ENCODE measurements around the gene INSR. TPM values are rescaled to one million over a fixed set of nuclear protein-coding genes. Genes with fewer than 3 reads are reported as not detected.
A peak's percentile ranks its signal among the peaks of the same experiment; 100 is the strongest.

INSR gene
- total RNA-seq, 4 donors from 2014 or later: 46.0 to 97.6 (median 68.3) TPM

DNA sequence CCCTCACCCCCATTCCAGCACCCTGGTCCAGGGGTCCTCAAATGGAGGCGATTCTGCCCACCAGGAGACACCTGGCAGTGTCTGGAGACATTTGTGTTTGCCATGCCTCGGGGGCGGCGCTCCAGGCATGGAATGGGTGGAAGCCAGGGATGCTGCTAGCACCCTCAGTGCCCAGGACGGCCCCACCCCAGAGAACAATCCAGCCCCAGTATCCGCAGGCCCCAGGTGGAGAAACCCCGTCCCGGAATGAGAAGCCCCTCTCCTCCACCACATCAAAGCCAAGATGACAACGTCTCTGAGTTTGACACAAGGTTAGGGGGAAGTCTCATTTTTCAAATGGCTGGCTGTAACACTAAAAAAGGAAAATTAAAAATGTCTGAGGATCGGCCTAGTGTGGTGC, 68.5 kb downstream of the INSR start:
- TF ChIP-seq, protein P1, sequence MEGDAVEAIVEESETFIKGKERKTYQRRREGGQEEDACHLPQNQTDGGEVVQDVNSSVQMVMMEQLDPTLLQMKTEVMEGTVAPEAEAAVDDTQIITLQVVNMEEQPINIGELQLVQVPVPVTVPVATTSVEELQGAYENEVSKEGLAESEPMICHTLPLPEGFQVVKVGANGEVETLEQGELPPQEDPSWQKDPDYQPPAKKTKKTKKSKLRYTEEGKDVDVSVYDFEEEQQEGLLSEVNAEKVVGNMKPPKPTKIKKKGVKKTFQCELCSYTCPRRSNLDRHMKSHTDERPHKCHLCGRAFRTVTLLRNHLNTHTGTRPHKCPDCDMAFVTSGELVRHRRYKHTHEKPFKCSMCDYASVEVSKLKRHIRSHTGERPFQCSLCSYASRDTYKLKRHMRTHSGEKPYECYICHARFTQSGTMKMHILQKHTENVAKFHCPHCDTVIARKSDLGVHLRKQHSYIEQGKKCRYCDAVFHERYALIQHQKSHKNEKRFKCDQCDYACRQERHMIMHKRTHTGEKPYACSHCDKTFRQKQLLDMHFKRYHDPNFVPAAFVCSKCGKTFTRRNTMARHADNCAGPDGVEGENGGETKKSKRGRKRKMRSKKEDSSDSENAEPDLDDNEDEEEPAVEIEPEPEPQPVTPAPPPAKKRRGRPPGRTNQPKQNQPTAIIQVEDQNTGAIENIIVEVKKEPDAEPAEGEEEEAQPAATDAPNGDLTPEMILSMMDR (IDR thresholded peaks at IDR 0.05): no peak
- no peak for DNase-seq
- no peaks in the 10 kb centered on the region for H3K27me3 ChIP-seq
- no peaks in the 10 kb centered on the region for H3K9me3 ChIP-seq
- no peaks in the 10 kb centered on the region for H3K36me3 ChIP-seq
- peak overlapping the region in 1 of 2 donors; percentile 79 for H3K27ac ChIP-seq
- no peak overlapping the region for H3K4me3 ChIP-seq
- intact Hi-C loops (cut with DNase I; ENCODE audit: low total_unique reads): no loop called here
- H3K4me1 ChIP-seq: no peaks in the 10 kb centered on the region

DNA sequence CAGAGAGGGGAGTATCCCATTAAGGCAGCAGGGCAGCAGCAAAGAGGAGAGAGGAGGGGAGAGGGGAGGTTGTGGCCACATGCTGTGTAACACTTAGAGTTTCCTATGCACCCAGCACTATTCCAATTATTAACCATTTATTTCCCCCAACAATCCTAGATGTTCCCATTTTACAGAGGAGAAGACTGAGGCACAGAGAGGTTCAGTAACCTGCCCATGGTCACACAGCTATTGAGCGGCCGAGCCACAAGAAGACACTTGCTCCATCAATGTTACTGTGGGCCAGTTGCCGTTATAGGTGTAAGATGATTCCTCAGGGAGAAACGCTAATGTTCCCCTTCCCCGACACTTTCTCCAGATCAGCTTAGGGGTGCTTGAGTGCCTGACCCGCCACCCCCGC, 69.2 kb downstream of the INSR start:
- DNase-seq: no peak
- H3K4me3 ChIP-seq: peak overlapping the region in 1 of 2 donors; percentile 30
- H3K36me3 ChIP-seq: no peaks in the 10 kb centered on the region
- H3K27ac ChIP-seq: peak overlapping the region; percentile 65 to 79
- H3K4me1 ChIP-seq: no peaks in the 10 kb centered on the region
- intact Hi-C loops (cut with DNase I; ENCODE audit: low total_unique reads): no loop called here
- H3K27me3 ChIP-seq: no peaks in the 10 kb centered on the region
- no peaks in the 10 kb centered on the region for H3K9me3 ChIP-seq
- TF ChIP-seq, protein P1 (IDR thresholded peaks at IDR 0.05): no peak

DNA sequence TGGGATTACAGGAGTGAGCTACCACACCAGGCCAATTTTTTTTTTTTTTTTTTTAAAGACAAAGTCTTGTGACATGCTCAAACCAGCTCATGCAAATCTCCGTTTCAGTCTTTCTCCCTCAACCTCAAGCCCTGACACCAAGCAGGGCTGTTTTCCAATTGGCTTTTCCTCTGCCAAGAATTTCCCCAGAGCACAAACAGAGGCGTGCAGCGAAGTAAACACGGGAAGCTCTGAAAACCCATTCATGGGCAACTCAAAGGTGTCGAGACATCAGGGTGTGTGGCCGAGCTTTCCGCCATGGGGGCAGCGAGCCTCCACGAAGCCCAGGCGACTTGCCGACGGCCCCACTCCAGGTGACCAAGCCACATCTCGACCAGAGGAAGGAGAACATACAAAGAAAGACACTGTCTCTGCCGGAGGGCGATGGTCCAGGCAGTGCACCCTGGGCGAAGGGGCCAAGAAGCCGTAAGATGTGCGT, 70.0 kb downstream of the INSR start:
- Histone ChIP-seq H3K9me3 (no peaks in the 10 kb centered on the region), H3K4me1 (no peaks in the 10 kb centered on the region), H3K36me3 (no peaks in the 10 kb centered on the region), H3K27ac (peak overlapping the region; percentile 65 to 79), H3K4me3 (peak overlapping the region in 1 of 2 donors; percentile 30), H3K27me3 (no peaks in the 10 kb centered on the region)
- intact Hi-C loops (cut with DNase I; ENCODE audit: low total_unique reads): no loop called here
- DNase-seq: peak; percentile 72 to 73
- TF ChIP-seq, protein P1 (IDR thresholded peaks at IDR 0.05): no peak
- TF ChIP-seq POLR2A (IDR thresholded peaks at IDR 0.05): no peak

DNA sequence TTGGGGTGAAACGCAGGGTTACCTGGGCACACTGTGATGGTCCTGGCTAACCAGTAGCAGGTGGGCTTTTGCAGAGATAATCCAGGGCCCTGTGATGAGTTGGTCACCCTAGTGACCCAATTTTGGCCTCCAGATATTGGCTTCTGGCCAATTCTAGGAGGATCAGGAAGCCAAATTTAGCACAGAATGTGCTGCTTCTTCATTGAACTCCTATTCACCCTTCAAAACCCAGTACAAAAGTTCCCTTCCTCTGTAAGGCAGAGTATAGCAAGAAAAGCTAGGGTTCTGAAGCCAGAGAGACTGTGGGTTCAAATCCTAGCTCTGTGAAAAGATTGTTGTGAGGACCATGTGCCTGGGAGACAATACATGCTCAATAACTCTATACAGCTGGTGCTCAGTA, 70.8 kb downstream of the INSR start:
- intact Hi-C loops (cut with DNase I; ENCODE audit: low total_unique reads): no loop called here
- Histone ChIP-seq H3K27me3 (no peaks in the 10 kb centered on the region), H3K27ac (peak overlapping the region; percentile 65 to 79), H3K9me3 (no peaks in the 10 kb centered on the region), H3K36me3 (no peaks in the 10 kb centered on the region), H3K4me1 (no peaks in the 10 kb centered on the region), H3K4me3 (no peak overlapping the region)
- no peak for DNase-seq
- TF ChIP-seq POLR2A (IDR thresholded peaks at IDR 0.05): no peak
- TF ChIP-seq, protein P1 (IDR thresholded peaks at IDR 0.05): no peak

DNA sequence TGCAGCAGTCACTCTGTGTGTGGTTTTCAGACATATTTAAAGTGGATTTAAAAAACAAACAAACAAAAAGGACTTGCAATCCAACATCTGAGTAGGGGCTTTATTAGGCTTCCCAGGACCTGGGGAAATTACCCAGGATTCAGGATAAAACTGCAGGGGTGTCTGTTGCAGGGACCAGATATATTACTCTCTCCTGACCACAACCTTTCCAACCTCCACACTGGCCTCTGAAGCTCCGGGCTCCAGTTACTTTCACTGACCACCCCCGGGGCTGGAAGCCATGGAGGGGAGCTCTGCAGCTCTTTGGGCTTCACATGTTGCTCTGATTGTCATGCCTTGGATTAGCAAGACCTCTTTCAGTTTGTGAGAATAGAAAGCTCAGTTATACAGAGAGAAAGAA, 75.2 kb downstream of the INSR start:
- Histone ChIP-seq H3K4me3 (no peak overlapping the region), H3K27ac (no peak overlapping the region), H3K27me3 (no peaks in the 10 kb centered on the region), H3K36me3 (no peaks in the 10 kb centered on the region), H3K4me1 (no peaks in the 10 kb centered on the region), H3K9me3 (no peaks in the 10 kb centered on the region)
- intact Hi-C loops (cut with DNase I; ENCODE audit: low total_unique reads): no loop called here
- no peak for DNase-seq
- TF ChIP-seq, protein P1 (IDR thresholded peaks at IDR 0.05): no peak
